ENCODE results near the gene CWF19L1. TPM values are rescaled to one million over a fixed set of nuclear protein-coding genes. Genes with fewer than 3 reads are reported as not detected.
"Not testable (repeated sequence)": the region's sequence is repeated elsewhere in the genome, so short reads cannot be mapped to it uniquely, and the experiment has no call there.

The CWF19L1 gene
- polyA plus RNA-seq, 3 donors = 27.6 to 31.5 (median 30.4) TPM

- DNase-seq (ENCODE audit: extremely low read depth in 1 of 11, low read depth in 9 of 11, low spot score in 4 of 11) = no peak
Observed at GRCh38 chr10:100282907-100283306, 15.5 kb upstream of the CWF19L1 start.

GRCh38 chr10:100276971-100277370 lies 9.5 kb upstream of the CWF19L1 start:
- DNase-seq (ENCODE audit: extremely low read depth in 1 of 11, low read depth in 9 of 11, low spot score in 4 of 11) = not testable (repeated sequence)

- DNase-seq (ENCODE audit: extremely low read depth in 1 of 11, low read depth in 9 of 11, low spot score in 4 of 11) = no peak
Observed at GRCh38 chr10:100265821-100266485, 1.5 kb downstream of the CWF19L1 start.

- no peak for DNase-seq (ENCODE audit: extremely low read depth in 1 of 11, low read depth in 9 of 11, low spot score in 4 of 11)
Observed at GRCh38 chr10:100254191-100254590, 13.2 kb downstream of the CWF19L1 start.

GRCh38 chr10:100253041-100253440 lies 14.4 kb downstream of the CWF19L1 start:
- DNase-seq (ENCODE audit: extremely low read depth in 1 of 11, low read depth in 9 of 11, low spot score in 4 of 11) = no peak

- DNase-seq (ENCODE audit: extremely low read depth in 1 of 11, low read depth in 9 of 11, low spot score in 4 of 11) = no peak
Observed at GRCh38 chr10:100248820-100249219, 18.6 kb downstream of the CWF19L1 start.

- no peak for DNase-seq (ENCODE audit: extremely low read depth in 1 of 11, low read depth in 9 of 11, low spot score in 4 of 11)
Observed at GRCh38 chr10:100245484-100246220, 21.8 kb downstream of the CWF19L1 start.

- no peak for DNase-seq (ENCODE audit: extremely low read depth in 1 of 11, low read depth in 9 of 11, low spot score in 4 of 11)
Observed at GRCh38 chr10:100239851-100240250, 27.6 kb downstream of the CWF19L1 start.

GRCh38 chr10:100238429-100238828 lies 29.0 kb downstream of the CWF19L1 start:
- DNase-seq (ENCODE audit: extremely low read depth in 1 of 11, low read depth in 9 of 11, low spot score in 4 of 11) = no peak

GRCh38 chr10:100232101-100232500 lies 35.3 kb downstream of the CWF19L1 start:
- DNase-seq (ENCODE audit: extremely low read depth in 1 of 11, low read depth in 9 of 11, low spot score in 4 of 11) = no peak

- DNase-seq (ENCODE audit: extremely low read depth in 1 of 11, low read depth in 9 of 11, low spot score in 4 of 11) = no peak
Observed at GRCh38 chr10:100229819-100230422, 37.5 kb downstream of the CWF19L1 start.

GRCh38 chr10:100223879-100224278 lies 43.6 kb downstream of the CWF19L1 start:
- no peak for DNase-seq (ENCODE audit: extremely low read depth in 1 of 11, low read depth in 9 of 11, low spot score in 4 of 11)

GRCh38 chr10:100222529-100222928 lies 44.9 kb downstream of the CWF19L1 start:
- no peak for DNase-seq (ENCODE audit: extremely low read depth in 1 of 11, low read depth in 9 of 11, low spot score in 4 of 11)

GRCh38 chr10:100216006-100216405 lies 51.4 kb downstream of the CWF19L1 start:
- no peak for DNase-seq (ENCODE audit: extremely low read depth in 1 of 11, low read depth in 9 of 11, low spot score in 4 of 11)

- no peak for DNase-seq (ENCODE audit: extremely low read depth in 1 of 11, low read depth in 9 of 11, low spot score in 4 of 11)
Observed at GRCh38 chr10:100209303-100209702, 58.1 kb downstream of the CWF19L1 start.

- DNase-seq (ENCODE audit: extremely low read depth in 1 of 11, low read depth in 9 of 11, low spot score in 4 of 11) = no peak
Observed at GRCh38 chr10:100208276-100208675, 59.2 kb downstream of the CWF19L1 start.

- no peak for DNase-seq (ENCODE audit: extremely low read depth in 1 of 11, low read depth in 9 of 11, low spot score in 4 of 11)
Observed at GRCh38 chr10:100204370-100204769, 63.1 kb downstream of the CWF19L1 start.

- DNase-seq (ENCODE audit: extremely low read depth in 1 of 11, low read depth in 9 of 11, low spot score in 4 of 11) = no peak
Observed at GRCh38 chr10:100201549-100201948, 65.9 kb downstream of the CWF19L1 start.

GRCh38 chr10:100194711-100195110 lies 72.7 kb downstream of the CWF19L1 start:
- DNase-seq (ENCODE audit: extremely low read depth in 1 of 11, low read depth in 9 of 11, low spot score in 4 of 11) = no peak

- no peak for DNase-seq (ENCODE audit: extremely low read depth in 1 of 11, low read depth in 9 of 11, low spot score in 4 of 11)
Observed at GRCh38 chr10:100192350-100192749, 75.1 kb downstream of the CWF19L1 start.
